GM04504 (cell line): ENCODE results near the gene WDPCP.
"Not testable (repeated sequence)": the region's sequence is repeated elsewhere in the genome, so short reads cannot be mapped to it uniquely, and the experiment has no call there.

Source experiments
- DNase-seq: peaks from one replicate; pipeline ENCODE4 v3.0.0-alpha.2; 2012; ENCODE audit warnings: low read depth

The WDPCP gene

GRCh38 chr2:63539416-63540162 lies 48.7 kb downstream of the WDPCP start:
- DNase-seq: no peak

- DNase-seq: no peak
These were observed 49.9 kb downstream of the WDPCP start for GRCh38 chr2:63538390-63538789.

- no peak for DNase-seq
These were observed 51.0 kb downstream of the WDPCP start for GRCh38 chr2:63537306-63537705.

DNA sequence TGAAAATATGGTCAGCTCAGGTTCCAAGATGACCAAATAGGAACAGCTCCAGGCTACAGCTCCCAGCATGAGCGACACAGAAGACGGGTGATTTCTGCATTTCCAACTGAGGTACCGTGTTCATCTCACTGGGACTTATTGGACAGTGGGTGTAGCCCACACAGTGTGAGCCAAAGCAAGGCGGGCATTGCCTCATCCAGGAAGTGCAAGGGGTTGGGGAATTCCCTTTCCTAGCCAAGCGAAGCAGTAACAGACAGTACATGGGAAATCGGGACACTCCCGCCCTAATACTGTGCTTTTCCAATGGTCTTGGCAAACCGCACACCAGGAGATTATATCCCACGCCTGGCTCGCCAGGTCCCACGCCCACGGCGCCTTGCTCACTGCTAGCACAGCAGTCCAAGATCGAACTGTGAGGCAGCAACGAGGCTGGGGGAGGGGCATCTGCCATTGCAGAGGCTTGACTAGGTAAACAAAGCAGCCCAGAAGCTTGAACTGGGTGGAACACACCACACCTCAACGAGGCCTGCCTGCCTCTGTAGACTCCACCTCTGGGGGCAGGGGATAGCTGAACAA lies 57.5 kb downstream of the WDPCP start:
- no peak for DNase-seq

GRCh38 chr2:63525905-63526304 lies 62.4 kb downstream of the WDPCP start:
- no peak for DNase-seq

- DNase-seq: no peak
These were observed 65.3 kb downstream of the WDPCP start for GRCh38 chr2:63522950-63523349.

GRCh38 chr2:63520793-63521192 lies 67.5 kb downstream of the WDPCP start:
- DNase-seq: no peak

DNA sequence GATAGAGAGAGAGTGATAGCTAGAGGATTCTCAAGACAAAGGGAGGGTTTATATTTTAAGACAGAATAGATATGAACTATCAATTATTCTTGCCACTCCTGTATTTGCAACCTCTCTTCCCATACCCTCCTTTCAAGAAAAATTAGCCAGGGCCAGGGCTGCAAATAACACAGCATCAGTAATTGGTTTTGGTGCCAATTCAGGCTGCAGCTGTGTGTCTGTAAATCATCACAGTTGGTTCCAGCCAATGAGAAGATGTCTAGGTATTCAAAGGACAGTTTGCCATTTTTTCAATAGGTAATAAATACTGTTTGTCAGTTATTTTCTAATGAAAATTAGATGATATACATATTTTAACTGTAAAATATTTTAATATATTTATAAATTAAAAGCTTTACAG lies 73.5 kb downstream of the WDPCP start:
- DNase-seq: no peak

GRCh38 chr2:63514237-63514716 lies 74.0 kb downstream of the WDPCP start:
- DNase-seq: no peak

- no peak for DNase-seq
These were observed 82.0 kb downstream of the WDPCP start for GRCh38 chr2:63506320-63506719.

DNA sequence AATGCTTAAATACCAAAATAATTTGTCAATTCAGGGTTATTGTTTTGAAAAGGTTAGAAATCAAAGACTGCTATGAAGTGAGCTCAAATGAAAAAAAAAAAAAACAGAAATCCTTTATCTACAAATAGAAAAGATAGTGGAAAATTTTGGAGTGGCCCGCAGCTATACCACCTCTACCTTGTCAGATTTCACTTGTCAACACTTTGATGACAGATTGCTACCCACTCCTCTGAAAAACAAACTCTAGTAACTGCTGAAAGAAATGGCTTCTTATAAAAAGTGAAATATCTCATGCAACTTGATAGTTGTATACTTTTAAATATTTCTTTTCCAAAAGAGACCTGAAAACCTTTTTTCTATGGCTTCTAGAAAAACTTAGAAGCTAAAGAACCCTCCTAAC lies 84.5 kb downstream of the WDPCP start:
- DNase-seq: no peak

GRCh38 chr2:63500398-63500797 lies 87.9 kb downstream of the WDPCP start:
- no peak for DNase-seq

- no peak for DNase-seq
These were observed 90.7 kb downstream of the WDPCP start for GRCh38 chr2:63497576-63497975.

- no peak for DNase-seq
These were observed 93.3 kb downstream of the WDPCP start for GRCh38 chr2:63494968-63495367.

GRCh38 chr2:63494100-63494499 lies 94.2 kb downstream of the WDPCP start:
- no peak for DNase-seq

DNA sequence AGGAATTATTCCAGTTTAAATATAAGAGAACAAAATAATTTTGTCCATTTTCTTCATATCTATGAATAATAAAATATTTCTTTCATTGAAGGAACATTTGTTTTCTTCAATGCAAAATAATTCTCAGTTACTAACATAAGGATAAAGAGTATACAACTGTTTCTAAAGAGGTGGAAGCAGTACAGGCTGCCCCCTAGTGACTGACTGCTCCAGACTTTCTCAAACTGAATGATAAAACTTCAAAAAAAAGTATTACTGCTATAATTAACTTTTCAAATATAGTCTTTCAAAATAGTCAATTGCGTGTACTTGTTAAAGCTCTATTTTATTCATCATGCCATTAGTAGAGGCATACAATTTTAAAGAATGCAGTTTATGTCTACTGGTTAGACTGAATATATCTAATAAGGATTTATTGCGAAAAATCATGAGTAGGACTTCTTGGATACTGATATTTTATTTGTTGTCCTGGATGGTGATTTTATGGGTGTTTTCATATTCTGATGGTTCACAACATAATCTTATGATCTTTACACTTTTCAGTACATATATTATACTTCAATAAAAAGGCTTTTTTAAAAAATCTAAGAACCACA lies 100.1 kb downstream of the WDPCP start:
- DNase-seq: peak; percentile 13

GRCh38 chr2:63486861-63487290 lies 101.4 kb downstream of the WDPCP start:
- no peak for DNase-seq

DNA sequence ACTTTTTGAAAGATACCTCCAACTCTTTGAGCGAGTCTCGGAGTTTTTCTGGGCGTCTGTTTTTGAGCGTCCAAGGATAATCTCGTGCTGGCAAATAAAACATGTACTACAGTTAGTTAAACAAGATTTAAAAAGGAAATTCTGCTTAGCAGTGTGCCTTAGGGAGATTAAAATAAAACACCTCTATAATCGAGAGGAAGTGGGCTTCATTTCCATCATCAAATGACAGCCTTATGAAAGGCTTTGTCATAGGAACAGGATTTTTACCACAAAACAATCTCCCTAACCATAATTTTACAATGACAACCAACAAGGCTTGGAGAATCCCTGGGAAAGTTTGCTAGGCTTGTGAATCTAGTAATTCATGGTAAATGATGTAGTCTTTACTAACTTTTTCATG lies 103.4 kb downstream of the WDPCP start:
- DNase-seq: no peak

DNA sequence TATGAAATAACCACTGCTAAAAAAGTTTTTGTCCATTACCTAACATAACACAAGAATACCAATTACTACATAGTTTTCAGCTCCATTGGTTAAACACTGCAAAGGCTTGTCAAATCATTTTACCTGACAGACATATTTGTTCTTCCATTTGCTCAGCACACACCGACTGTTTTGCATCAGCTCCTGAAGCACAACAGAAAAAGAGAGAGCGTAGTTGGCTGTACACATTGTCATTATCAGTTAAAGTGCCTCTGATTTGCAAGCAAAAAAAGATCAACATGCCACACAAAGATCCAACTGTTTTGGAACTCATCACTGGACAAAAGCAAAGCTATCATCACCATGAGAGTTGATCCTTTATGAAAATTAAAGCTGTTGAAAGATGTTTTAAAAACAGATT lies 103.8 kb downstream of the WDPCP start:
- no peak for DNase-seq

- DNase-seq: no peak
These were observed 110.6 kb downstream of the WDPCP start for GRCh38 chr2:63477686-63478085.

GRCh38 chr2:63469313-63469712 lies 119.0 kb downstream of the WDPCP start:
- not testable (repeated sequence) for DNase-seq

- DNase-seq: no peak
These were observed 122.6 kb downstream of the WDPCP start for GRCh38 chr2:63465633-63466032.

DNA sequence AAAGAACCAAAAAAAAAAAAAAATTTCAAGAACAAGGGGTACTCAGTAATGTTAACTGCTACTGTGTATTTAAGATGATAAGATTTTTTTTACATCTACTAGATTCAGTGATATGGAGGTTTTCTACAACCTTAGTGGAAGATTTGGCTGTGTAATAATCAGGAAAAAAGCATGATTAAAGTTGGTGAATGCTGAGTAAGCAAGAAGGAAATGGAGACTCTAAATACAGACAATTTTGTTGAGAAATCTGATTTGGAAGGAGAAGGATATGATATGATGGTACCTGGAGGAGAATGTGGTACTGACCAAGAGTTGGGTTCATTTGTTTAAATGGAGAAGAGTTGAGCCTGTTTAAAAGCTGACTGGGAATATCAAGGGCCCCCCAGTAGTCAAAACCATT lies 125.1 kb downstream of the WDPCP start:
- no peak for DNase-seq
